DOHH2 (cell line): ENCODE measurements around the gene LPIN1.

ENCODE experiments used
- H3F3A ChIP-seq: fragments of 200-600 bp; sonication (generic), shearing (Covaris generic); 2 replicates; pipeline ENCODE4 v1.6.0; 2016; ENCODE audit warnings: antibody characterized with exemption, mild to moderate bottlenecking; ENCODE audit not compliant: control insufficient read depth, insufficient read depth
- H3K27ac ChIP-seq: fragments of 200-600 bp; sonication (generic); 2 replicates; pipeline ENCODE4 v1.5.1; 2014; ENCODE audit warnings: low read depth, mild to moderate bottlenecking, low read length, moderate library complexity
- H3K27me3 ChIP-seq: fragments of 200-600 bp; sonication (generic); 2 replicates; pipeline ENCODE4 v1.6.1; 2014; ENCODE audit warnings: mild to moderate bottlenecking, low read length, mixed read lengths; ENCODE audit not compliant: control insufficient read depth
- H3K36me3 ChIP-seq: fragments of 200-600 bp; sonication (generic); 2 replicates; pipeline ENCODE4 v1.6.1; 2014; ENCODE audit warnings: mild to moderate bottlenecking, low read length, moderate library complexity, mixed read lengths; ENCODE audit not compliant: control insufficient read depth
- H3K4me1 ChIP-seq: fragments of 200-600 bp; sonication (generic); 2 replicates; pipeline ENCODE4 v1.6.1; 2014; ENCODE audit warnings: mild to moderate bottlenecking, low read length, mixed read lengths; ENCODE audit not compliant: control insufficient read depth
- H3K4me2 ChIP-seq: fragments of 200-600 bp; sonication (generic); 2 replicates; pipeline ENCODE4 v1.6.0; 2014; ENCODE audit warnings: mild to moderate bottlenecking, low read length, moderate library complexity
- H3K4me3 ChIP-seq: fragments of 200-600 bp; sonication (generic); 2 replicates; pipeline ENCODE4 v1.5.1; 2014; ENCODE audit warnings: mild to moderate bottlenecking, low read length, mixed read lengths
- H3K79me2 ChIP-seq: fragments of 200-600 bp; sonication (generic); 2 replicates; pipeline ENCODE4 v1.6.1; 2014; ENCODE audit warnings: mild to moderate bottlenecking, low read length, mixed read lengths; ENCODE audit not compliant: control insufficient read depth
- H3K9me2 ChIP-seq: fragments of 200-600 bp; sonication (generic); replicated peaks from 2 replicates; pipeline ENCODE4 v1.6.1; 2014; ENCODE audit warnings: mild to moderate bottlenecking, low read length, mixed read lengths; ENCODE audit not compliant: control insufficient read depth
- H3K9me3 ChIP-seq: fragments of 200-600 bp; sonication (generic); 2 replicates; pipeline ENCODE4 v1.6.1; 2014; ENCODE audit warnings: antibody characterized with exemption, low read length, mixed read lengths; ENCODE audit not compliant: control insufficient read depth, insufficient read depth
- H4K20me1 ChIP-seq: fragments of 200-600 bp; sonication (generic); 2 replicates; pipeline ENCODE4 v1.6.0; 2014; ENCODE audit warnings: low read depth, mild to moderate bottlenecking, antibody characterized with exemption, low read length, moderate library complexity; ENCODE audit not compliant: control insufficient read depth, insufficient read depth
- CTCF ChIP-seq: fragments of 200-600 bp; sonication (generic); IDR thresholded peaks from one replicate; pipeline ENCODE4 v1.5.1; 2014; ENCODE audit warnings: antibody characterized with exemption, mild to moderate bottlenecking, low read depth, low read length; ENCODE audit not compliant: poor library complexity, severe bottlenecking
- EZH2phosphoT487 ChIP-seq: fragments of 200-600 bp; sonication (generic); IDR thresholded peaks from 2 replicates; pipeline ENCODE4 v1.6.1; 2017; ENCODE audit warnings: borderline replicate concordance, mild to moderate bottlenecking, antibody characterized with exemption, low read length, moderate library complexity, mixed read lengths

The LPIN1 gene

GRCh38 chr2:11875481-11875880 lies 129.0 kb downstream of the LPIN1 start:
- Histone ChIP-seq H3K36me3 (no peaks in the 10 kb centered on the region), H3K79me2 (no peaks in the 10 kb centered on the region), H3K9me2 (no peaks in the 10 kb centered on the region), H3K4me3 (no peak overlapping the region), H3K9me3 (no peaks in the 10 kb centered on the region), H3K27ac (no peak overlapping the region), H3K4me1 (peaks cover 29% of the 10 kb centered on the region), H3K4me2 (no peak overlapping the region), H3K27me3 (no peaks in the 10 kb centered on the region), H3F3A (no peaks in the 10 kb centered on the region), H4K20me1 (no peaks in the 10 kb centered on the region)
- no peak for TF ChIP-seq CTCF
- TF ChIP-seq EZH2phosphoT487, result no peak

GRCh38 chr2:11876436-11876835 lies 130.0 kb downstream of the LPIN1 start:
- Histone ChIP-seq H3K27me3 (no peaks in the 10 kb centered on the region), H3F3A (no peaks in the 10 kb centered on the region), H3K9me2 (no peaks in the 10 kb centered on the region), H3K4me2 (no peak overlapping the region), H3K9me3 (no peaks in the 10 kb centered on the region), H3K27ac (no peak overlapping the region), H3K4me1 (peaks cover 34% of the 10 kb centered on the region), H4K20me1 (no peaks in the 10 kb centered on the region), H3K36me3 (no peaks in the 10 kb centered on the region), H3K4me3 (no peak overlapping the region), H3K79me2 (no peaks in the 10 kb centered on the region)
- TF ChIP-seq EZH2phosphoT487 (no peak), CTCF (no peak)

- no peaks in the 10 kb centered on the region for H3F3A ChIP-seq
- TF ChIP-seq CTCF, result no peak
- no peak for TF ChIP-seq EZH2phosphoT487
- no peak overlapping the region for H3K4me2 ChIP-seq
- no peaks in the 10 kb centered on the region for H3K9me3 ChIP-seq
- H3K9me2 ChIP-seq, result no peaks in the 10 kb centered on the region
- peaks cover 34% of the 10 kb centered on the region for H3K4me1 ChIP-seq
- H4K20me1 ChIP-seq, result no peaks in the 10 kb centered on the region
- H3K27me3 ChIP-seq, result no peaks in the 10 kb centered on the region
- H3K4me3 ChIP-seq, result no peak overlapping the region
- H3K27ac ChIP-seq, result no peak overlapping the region
- no peaks in the 10 kb centered on the region for H3K79me2 ChIP-seq
- no peaks in the 10 kb centered on the region for H3K36me3 ChIP-seq
Measured at GRCh38 chr2:11876889-11877288, 130.5 kb downstream of the LPIN1 start.
